HG02571 (cell line): ENCODE results near the gene ITGAD.
A peak's percentile ranks its signal among the peaks of the same experiment; 100 is the strongest.
"Not testable (repeated sequence)": the region's sequence is repeated elsewhere in the genome, so short reads cannot be mapped to it uniquely, and the experiment has no call there.

Source experiments
- ATAC-seq: cut with Tn5 transposase; IDR thresholded peaks from one replicate; pipeline ENCODE4 v1.9.1; 2021; ENCODE audit warnings: mild to moderate bottlenecking, moderate library complexity; ENCODE audit not compliant: unreplicated experiment

The ITGAD gene

GRCh38 chr16:31429314-31429713 lies 36.2 kb downstream of the ITGAD start:
- ATAC-seq = no peak

- no peak for ATAC-seq
These were observed 36.7 kb downstream of the ITGAD start for GRCh38 chr16:31429796-31430195.

DNA sequence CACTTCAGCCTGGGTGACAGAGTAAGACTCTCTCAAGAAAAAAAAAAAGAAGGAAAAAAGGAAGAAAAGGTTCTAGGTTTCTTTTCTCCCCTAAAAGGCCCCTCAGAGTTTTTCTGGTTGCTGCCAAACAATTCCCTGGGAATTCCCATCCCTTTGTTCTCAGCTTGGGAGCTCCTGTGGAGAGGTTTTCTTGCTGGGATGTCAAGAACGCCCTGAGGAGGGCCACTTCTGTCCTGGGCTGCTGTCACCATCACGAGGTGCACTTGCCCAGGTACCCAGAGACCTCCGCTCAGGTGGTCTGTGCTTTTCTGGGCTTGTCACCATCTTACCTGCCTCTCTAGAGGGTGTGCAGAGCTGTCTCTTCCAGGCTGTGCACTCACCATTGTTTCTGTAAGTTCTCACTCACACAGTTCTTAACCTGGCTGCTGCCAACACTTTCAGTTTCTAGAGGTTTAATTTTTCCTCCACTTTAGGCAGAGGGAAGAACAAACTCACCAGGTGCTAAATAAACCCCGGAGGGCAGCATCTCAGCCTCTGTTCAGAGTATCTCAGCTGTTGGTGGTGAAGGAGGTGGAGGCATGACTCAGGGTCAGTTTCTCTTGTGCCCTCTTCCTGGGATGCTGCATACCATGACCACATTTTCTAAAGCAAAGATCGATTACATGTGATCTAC lies 37.4 kb downstream of the ITGAD start:
- no peak for ATAC-seq

DNA sequence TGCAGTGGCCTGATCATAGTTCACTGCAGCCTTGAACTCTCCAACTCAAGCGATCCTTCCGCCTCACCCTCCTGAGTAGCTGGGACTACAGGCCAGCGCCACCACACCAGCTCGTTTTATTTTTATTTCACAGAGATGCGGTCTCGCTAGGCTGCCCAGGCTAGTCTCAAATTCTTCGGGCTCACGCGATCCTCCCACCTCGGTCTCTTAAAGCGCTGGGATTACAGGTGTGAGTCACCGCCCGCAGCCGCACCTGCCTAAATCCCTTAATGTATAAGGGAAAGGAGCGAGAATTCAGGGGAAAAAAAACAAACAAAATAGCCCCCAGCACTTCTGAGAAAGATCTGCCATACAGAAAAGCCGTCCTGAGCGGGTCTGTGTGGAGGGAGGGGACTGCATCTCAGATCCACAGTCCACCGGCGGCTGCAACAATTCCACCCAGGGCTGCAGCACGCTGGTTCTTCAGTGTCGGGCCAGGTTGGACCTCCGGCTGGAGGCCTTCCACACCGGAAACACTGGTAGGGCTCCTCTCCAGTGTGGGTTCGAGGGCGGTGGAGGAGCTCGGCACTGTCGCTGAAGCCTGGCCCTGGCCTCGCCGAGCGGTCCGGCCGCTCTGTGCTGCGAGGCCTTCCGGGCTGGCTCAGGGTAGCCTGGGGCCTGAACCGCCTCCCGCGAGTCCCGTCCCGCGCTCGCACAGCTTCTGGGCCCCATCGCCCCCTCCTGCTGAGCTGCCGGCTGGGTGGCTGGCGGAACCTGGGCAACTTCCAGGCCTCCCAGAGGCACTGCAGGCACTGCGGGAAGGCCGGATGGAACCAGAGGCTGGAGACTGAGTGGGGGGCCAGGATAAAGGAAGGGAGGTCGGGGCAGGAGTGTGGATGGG lies 42.4 kb downstream of the ITGAD start:
- ATAC-seq = no peak

- no peak for ATAC-seq
These were observed 43.3 kb downstream of the ITGAD start for GRCh38 chr16:31436221-31437045.

- ATAC-seq = no peak
These were observed 45.3 kb downstream of the ITGAD start for GRCh38 chr16:31438414-31438813.

DNA sequence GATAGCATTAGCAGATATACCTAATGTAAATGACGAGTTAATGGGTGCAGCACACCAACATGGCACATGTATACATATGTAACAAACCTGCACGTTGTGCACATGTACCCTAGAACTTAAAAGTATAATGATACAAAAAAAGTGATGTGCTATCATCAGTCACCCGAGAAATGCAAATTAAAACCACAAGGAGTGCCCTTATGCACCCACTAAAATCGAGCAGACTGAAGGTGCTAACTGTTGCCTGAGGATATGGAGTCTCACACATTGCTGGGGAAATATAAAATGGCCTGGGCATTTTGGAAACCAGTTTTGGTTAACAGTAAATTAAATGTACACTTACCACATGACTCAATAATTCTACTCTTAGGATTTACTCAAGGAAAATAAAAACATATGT lies 45.9 kb downstream of the ITGAD start:
- not testable (repeated sequence) for ATAC-seq

- no peak for ATAC-seq
These were observed 46.4 kb downstream of the ITGAD start for GRCh38 chr16:31439519-31439918.

DNA sequence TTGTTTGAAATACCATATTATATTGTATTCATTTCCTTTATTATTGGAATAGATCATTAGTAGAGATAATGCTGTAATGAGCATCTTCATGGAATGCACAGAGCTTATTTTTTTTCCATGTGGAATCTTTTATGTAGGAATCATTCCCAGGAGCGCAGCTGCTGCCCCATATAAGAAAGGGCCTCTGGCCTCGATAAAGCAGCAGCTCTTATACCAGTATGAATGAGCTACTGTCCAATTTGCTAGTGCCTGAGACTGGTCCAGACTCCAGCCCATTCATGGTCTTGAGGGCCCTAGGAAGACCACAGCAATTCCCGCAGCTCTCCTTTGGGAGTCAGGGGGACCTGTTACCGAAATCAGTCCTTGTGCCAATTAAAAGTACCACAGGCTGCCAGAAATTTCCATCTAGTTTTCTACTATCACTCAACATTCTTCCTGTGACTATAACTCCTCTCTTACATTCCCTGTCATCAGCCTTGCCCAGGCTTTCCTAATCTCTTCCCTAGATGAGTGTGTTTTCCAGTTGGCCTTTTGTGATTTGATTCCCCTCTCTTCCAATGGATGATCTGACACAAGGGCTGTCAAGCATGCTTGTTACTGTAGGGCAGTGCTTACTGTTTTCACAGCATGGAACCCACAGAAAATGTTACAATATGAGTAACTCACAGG lies 47.5 kb downstream of the ITGAD start:
- no peak for ATAC-seq

DNA sequence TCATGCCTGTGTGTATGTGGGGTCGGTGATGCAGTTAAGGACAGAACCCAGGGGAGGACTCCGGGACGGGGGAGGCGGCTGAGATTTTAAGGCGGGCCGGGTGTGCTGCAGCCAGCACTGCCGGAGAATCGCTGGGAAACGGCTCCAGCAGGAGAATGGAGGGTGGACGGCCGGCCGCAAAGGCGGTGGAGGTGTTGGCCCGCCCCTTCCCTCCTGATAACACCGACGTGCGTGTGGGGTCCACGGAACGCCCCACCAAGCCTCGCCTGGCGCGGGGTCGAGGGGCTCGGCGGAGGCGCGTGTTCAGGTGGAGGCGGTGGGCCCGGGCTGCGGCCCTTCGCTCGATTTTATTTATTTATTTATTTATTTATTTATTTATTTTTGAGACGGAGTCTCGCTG lies 48.8 kb downstream of the ITGAD start:
- no peak for ATAC-seq

DNA sequence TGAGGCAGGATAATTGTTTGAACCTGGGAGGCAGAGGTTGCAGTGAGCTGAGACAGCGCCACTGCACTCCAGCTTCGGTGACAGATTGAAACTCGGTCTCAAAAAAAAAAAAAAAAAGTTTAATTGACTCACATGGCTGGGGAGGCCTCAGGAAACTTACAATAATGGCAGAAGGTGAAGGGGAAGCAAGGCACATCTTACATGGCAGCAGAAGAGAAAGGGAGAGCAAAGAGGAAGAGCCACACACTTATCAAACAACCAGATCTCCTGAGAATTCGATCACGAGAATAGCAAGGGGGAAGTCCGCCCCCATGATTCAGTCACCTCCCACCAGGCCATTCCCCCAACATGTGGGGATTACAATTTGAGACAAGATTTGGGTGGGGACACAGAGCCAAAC lies 52.8 kb downstream of the ITGAD start:
- ATAC-seq = not testable (repeated sequence)

DNA sequence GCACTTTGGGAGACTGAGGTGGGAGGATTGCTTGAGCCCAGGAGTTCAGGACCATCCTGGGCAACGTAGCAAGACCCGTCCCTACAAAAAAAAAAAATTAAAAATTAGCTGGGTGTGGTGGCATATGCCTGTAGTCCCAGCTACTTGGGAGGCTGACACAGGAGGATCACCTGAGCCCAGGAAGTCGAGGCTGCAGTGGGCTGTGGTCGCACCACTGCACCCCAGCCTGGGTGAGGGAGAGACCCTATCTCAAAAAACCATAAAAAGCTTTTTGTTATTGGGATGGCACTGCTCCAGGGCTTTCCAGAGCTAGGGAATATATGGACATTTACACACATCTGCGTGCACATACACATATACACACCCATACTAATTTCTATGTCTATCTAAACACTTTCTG lies 58.1 kb downstream of the ITGAD start:
- ATAC-seq = no peak

- no peak for ATAC-seq
These were observed 58.7 kb downstream of the ITGAD start for GRCh38 chr16:31451681-31452351.

GRCh38 chr16:31452631-31453106 lies 59.5 kb downstream of the ITGAD start:
- ATAC-seq = no peak

DNA sequence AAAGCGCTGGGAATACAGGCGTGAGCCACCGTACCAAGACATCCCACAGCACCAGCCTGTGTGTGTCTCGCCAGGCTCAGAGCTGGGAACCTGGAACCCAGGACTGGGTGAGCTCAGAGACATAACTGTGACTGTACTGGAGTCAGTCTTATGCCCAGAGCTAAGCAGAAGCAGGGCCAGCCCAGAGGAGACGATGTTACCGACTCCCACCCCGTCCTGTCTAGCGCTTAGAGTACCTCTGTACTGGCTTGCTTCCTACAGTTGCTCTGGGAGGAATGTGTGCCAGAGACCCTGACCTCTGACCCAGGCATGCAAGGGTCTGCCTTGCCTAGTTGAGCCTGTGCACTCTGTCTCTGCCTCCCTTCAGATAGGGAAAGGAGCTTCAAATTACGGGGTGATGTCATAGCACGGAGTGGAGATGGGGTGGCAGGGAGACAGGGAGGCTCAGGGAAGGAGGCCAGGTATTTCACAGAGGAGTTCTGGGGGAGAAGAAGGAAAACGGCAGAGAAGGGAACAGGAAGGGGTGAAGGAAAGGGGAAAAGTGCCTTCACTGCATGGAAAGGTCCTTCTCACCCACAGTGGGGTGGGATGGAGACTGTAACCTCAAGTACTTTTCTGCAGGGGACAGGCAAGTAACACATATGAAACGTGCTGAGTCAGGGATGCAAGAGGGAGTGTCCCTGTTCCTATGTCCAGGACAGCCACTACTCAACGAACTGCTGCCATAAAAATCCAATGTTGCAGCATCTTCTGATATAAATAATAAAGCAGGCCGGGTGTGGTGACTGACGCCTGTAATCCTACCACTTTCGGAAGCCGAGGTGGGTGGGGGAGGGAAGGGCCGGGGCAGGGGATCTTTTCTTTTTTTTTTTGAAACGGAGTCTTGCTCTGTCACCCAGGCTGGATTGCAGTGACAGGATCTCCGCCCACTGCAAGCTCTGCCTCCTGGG lies 60.4 kb downstream of the ITGAD start:
- no peak for ATAC-seq

- ATAC-seq = no peak
These were observed 62.6 kb downstream of the ITGAD start for GRCh38 chr16:31455601-31456314.

GRCh38 chr16:31456988-31457360 lies 63.8 kb downstream of the ITGAD start:
- no peak for ATAC-seq

DNA sequence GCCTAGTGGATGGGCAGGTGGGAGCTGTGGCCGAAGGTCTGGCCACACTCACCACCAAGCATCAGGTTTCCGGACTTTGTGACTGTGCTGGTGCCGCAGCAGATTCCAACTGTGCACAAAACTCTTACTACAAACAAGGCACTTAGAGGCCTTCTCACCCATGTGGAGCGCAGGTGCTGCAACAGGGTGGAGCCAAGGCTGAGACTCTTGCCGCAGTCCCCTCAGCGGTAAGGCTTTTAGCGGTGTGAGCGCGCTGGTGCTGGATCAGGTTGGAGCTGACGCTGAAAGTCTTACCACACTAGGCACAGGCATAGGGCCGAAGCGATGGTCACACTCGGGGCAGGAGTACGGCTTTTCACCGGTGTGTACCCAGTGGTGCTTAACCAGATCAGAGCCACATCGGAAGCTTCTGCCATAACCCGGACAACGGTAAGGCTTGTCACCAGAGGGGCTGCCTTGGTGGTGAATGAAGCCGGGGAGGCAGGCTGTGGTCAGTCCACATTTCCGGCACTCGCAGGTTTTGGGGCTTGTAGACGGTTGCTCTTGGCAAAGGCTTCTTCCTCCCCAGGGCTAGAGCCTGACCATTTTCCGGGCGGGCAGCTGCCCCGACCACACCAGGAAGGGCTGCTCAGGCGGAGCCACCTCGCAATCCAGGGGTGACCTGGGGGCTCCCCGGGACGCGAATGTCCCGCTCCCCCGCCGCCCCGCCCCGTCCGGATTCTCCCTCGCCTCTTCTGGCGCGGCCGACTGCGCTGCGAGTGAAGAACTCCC lies 65.1 kb downstream of the ITGAD start:
- peak; percentile 2 for ATAC-seq
